ENCODE data around the gene PPDPF.

The PPDPF gene

DNA sequence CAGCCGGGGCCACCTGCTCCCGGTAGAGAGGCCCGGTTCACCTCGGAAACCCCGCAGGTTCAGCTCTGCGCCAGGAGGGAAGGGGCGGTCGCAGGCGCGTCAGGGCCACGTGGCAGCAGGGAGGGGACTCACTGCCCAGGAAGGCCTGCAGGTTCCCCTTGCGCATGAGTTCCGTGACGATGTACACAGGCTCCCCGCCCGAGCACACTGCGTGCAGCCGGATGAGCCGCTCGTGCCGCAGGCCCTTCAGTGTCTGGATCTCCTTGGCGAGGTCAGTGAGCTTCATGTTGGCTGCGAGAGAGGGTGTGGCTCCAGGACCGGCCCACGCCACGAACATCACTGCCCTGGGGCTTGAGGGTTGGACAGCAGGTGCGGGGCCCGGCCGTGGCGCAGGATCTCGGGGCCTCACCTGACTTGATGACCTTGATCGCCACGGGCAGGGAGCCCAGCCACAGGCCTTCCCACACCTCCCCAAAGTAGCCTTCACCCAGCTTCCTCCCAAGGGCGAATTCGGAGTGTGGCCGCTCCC lies 21.5 kb downstream of the PPDPF start:
- TF ChIP-seq, protein P1, sequence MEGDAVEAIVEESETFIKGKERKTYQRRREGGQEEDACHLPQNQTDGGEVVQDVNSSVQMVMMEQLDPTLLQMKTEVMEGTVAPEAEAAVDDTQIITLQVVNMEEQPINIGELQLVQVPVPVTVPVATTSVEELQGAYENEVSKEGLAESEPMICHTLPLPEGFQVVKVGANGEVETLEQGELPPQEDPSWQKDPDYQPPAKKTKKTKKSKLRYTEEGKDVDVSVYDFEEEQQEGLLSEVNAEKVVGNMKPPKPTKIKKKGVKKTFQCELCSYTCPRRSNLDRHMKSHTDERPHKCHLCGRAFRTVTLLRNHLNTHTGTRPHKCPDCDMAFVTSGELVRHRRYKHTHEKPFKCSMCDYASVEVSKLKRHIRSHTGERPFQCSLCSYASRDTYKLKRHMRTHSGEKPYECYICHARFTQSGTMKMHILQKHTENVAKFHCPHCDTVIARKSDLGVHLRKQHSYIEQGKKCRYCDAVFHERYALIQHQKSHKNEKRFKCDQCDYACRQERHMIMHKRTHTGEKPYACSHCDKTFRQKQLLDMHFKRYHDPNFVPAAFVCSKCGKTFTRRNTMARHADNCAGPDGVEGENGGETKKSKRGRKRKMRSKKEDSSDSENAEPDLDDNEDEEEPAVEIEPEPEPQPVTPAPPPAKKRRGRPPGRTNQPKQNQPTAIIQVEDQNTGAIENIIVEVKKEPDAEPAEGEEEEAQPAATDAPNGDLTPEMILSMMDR (IDR thresholded peaks at IDR 0.05): no peak
- Histone ChIP-seq H3K79me2 (no peaks in the 10 kb centered on the region), H2AFZ (no peak overlapping the region), H3K9me3 (ENCODE audit: control insufficient read depth, low read length) (no peaks in the 10 kb centered on the region), H3K4me3 (ENCODE audit: low read depth, low read length) (no peak overlapping the region), H3K27me3 (ENCODE audit: control insufficient read depth, insufficient read depth, low read length) (no peaks in the 10 kb centered on the region), H3K27ac (no peak overlapping the region), H3K9ac (no peak overlapping the region), H3K36me3 (ENCODE audit: control insufficient read depth, insufficient read depth, low read length) (no peaks in the 10 kb centered on the region), H3K4me1 (no peaks in the 10 kb centered on the region), H3K4me2 (ENCODE audit: low read length) (no peak overlapping the region)

DNA sequence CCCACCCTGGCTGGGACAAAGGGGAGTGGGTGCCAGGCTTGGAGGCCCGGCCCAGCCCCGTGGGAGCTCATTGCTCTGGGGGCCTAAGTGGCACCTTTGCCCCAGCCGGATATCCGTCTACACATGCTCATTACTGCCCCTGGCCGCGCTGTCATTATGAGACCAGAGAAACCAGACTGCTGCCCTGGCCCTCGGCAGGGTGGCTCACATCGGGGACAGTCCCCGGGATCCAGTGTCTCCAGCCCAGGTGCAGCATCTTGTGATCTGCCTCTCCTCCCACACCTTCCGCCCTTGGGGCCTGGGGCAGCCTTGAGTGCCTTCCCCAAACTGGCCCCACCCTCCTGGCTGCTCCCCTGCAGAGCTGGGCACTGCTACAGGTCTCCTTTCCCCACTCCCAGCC lies 22.1 kb downstream of the PPDPF start:
- Histone ChIP-seq H3K9ac (no peak overlapping the region), H3K4me1 (no peaks in the 10 kb centered on the region), H3K36me3 (ENCODE audit: control insufficient read depth, insufficient read depth, low read length) (no peaks in the 10 kb centered on the region), H3K9me3 (ENCODE audit: control insufficient read depth, low read length) (no peaks in the 10 kb centered on the region), H2AFZ (no peak overlapping the region), H3K27ac (no peak overlapping the region), H3K4me3 (ENCODE audit: low read depth, low read length) (no peak overlapping the region), H3K27me3 (ENCODE audit: control insufficient read depth, insufficient read depth, low read length) (no peaks in the 10 kb centered on the region), H3K79me2 (no peaks in the 10 kb centered on the region), H3K4me2 (ENCODE audit: low read length) (no peak overlapping the region)
- TF ChIP-seq, protein P1 (IDR thresholded peaks at IDR 0.05): no peak

DNA sequence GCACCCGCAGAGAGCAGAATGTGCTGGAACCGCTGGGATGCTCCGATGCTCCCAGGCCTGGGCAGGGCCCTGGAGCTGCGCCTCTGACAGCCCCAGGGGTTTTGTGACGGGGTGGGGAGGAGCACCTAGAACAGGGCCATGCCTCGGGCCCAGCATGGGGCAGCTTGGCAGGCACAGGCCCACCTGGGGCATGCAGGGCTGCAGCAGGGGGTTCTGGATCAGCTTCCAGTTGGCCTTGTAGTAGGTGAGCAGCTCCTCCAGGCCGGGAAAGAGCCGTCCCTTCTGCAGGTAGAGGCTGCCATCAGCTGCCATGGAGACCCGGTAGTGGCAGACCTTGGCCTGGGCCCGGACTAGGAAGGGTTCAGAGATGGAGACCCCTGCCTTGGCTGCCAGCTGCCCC lies 22.6 kb downstream of the PPDPF start:
- Histone ChIP-seq H3K4me3 (ENCODE audit: low read depth, low read length) (no peak overlapping the region), H2AFZ (no peak overlapping the region), H3K79me2 (no peaks in the 10 kb centered on the region), H3K9ac (no peak overlapping the region), H3K36me3 (ENCODE audit: control insufficient read depth, insufficient read depth, low read length) (no peaks in the 10 kb centered on the region), H3K4me1 (no peaks in the 10 kb centered on the region), H3K4me2 (ENCODE audit: low read length) (no peak overlapping the region), H3K9me3 (ENCODE audit: control insufficient read depth, low read length) (no peaks in the 10 kb centered on the region), H3K27me3 (ENCODE audit: control insufficient read depth, insufficient read depth, low read length) (no peaks in the 10 kb centered on the region), H3K27ac (no peak overlapping the region)
- TF ChIP-seq, protein P1 (IDR thresholded peaks at IDR 0.05): no peak

DNA sequence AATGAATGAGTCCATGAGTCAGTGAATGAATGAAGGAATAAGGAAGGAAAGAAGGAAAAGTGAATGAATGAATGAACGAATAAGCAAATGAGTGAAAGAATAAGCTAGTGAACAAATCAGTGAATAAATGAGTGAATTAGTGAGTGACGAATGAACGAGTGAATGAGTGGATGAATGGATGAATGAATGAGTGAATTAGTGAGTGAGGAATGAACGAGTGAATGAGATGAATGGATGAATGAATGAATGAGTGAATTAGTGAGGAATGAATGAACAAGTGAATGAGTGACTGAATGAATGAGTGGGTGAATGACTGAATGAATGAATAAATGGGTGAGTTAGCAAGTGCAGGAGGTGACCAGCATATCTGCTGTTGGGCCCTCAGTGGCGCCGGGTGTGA lies 23.2 kb downstream of the PPDPF start:
- H2AFZ ChIP-seq: no peak overlapping the region
- H3K4me1 ChIP-seq: no peaks in the 10 kb centered on the region
- H3K36me3 ChIP-seq (ENCODE audit: control insufficient read depth, insufficient read depth, low read length): no peaks in the 10 kb centered on the region
- no peak overlapping the region for H3K27ac ChIP-seq
- H3K4me2 ChIP-seq (ENCODE audit: low read length): no peak overlapping the region
- no peaks in the 10 kb centered on the region for H3K27me3 ChIP-seq (ENCODE audit: control insufficient read depth, insufficient read depth, low read length)
- no peaks in the 10 kb centered on the region for H3K9me3 ChIP-seq (ENCODE audit: control insufficient read depth, low read length)
- no peak overlapping the region for H3K4me3 ChIP-seq (ENCODE audit: low read depth, low read length)
- no peak overlapping the region for H3K9ac ChIP-seq
- TF ChIP-seq, protein P1 (IDR thresholded peaks at IDR 0.05): no peak
- no peaks in the 10 kb centered on the region for H3K79me2 ChIP-seq

DNA sequence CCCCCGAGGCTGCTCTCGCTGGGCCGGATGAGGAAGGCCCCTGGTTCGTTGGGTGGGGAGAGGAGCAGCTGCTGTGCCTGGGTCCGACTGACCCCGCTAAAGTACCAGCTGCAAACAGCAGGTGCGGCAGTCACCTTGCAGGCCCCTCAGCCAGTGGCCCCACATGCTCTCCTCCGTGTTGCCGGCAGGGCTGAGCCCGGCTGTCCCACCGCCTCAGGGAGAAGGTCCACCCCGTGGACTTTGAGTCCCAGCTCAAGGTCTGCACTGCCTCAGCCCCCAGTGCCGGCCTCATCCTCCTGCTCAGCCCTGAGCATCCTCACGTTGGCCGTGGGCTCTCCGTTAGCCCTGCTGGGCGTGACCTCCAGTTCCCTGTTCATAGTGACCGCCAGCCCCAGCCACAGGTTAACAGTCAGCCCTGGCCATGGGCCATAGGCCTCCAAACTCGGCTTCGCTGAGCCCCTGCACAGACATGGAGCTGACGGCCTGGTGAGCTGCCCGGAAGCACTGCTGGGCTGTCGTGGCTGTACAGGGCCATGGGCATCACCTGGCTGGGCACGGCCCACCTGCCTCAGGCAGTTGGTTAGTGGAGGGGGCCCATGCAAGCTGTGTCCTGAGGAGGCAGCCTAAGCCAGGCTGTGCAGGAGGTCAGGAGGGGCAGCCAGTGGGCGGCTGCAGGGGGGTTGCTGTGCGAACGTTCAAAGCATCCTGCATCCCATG lies 23.8 kb downstream of the PPDPF start:
- Histone ChIP-seq H3K9ac (no peak overlapping the region), H3K27me3 (ENCODE audit: control insufficient read depth, insufficient read depth, low read length) (no peaks in the 10 kb centered on the region), H3K36me3 (ENCODE audit: control insufficient read depth, insufficient read depth, low read length) (no peaks in the 10 kb centered on the region), H2AFZ (no peak overlapping the region), H3K79me2 (no peaks in the 10 kb centered on the region), H3K4me1 (no peaks in the 10 kb centered on the region), H3K27ac (no peak overlapping the region), H3K4me2 (ENCODE audit: low read length) (no peak overlapping the region), H3K4me3 (ENCODE audit: low read depth, low read length) (no peak overlapping the region), H3K9me3 (ENCODE audit: control insufficient read depth, low read length) (no peaks in the 10 kb centered on the region)
- TF ChIP-seq, protein P1 (IDR thresholded peaks at IDR 0.05): no peak
